CMK (cell line): Measurements from ENCODE around the gene NIPBL.
"Not testable (repeated sequence)": the region's sequence is repeated elsewhere in the genome, so short reads cannot be mapped to it uniquely, and the experiment has no call there.

ENCODE experiments used
- DNase-seq: peaks from one replicate; pipeline ENCODE4 v3.0.0-alpha.2; 2010; ENCODE audit warnings: low read depth

Gene NIPBL

GRCh38 chr5:36948650-36949049 is 72.1 kb downstream of the NIPBL start:
- no peak for DNase-seq

- no peak for DNase-seq
Measured at GRCh38 chr5:36949593-36949992, 73.0 kb downstream of the NIPBL start.

GRCh38 chr5:36950586-36951457 is 74.3 kb downstream of the NIPBL start:
- no peak for DNase-seq

- DNase-seq: no peak
Measured at GRCh38 chr5:36953043-36953442, 76.5 kb downstream of the NIPBL start.

GRCh38 chr5:36957953-36958537 is 81.5 kb downstream of the NIPBL start:
- DNase-seq: no peak

GRCh38 chr5:36958612-36959011 is 82.0 kb downstream of the NIPBL start:
- no peak for DNase-seq

GRCh38 chr5:36965179-36965578 is 88.6 kb downstream of the NIPBL start:
- DNase-seq: no peak

- no peak for DNase-seq
Measured at GRCh38 chr5:36969700-36970395, 93.3 kb downstream of the NIPBL start.

- DNase-seq: no peak
Measured at GRCh38 chr5:36978196-36978595, 101.6 kb downstream of the NIPBL start.

- no peak for DNase-seq
Measured at GRCh38 chr5:36982146-36982545, 105.6 kb downstream of the NIPBL start.

- no peak for DNase-seq
Measured at GRCh38 chr5:36985387-36985786, 108.8 kb downstream of the NIPBL start.

GRCh38 chr5:36988396-36988795 is 111.8 kb downstream of the NIPBL start:
- DNase-seq: no peak

GRCh38 chr5:36998578-36998977 is 122.0 kb downstream of the NIPBL start:
- DNase-seq: no peak

- DNase-seq: no peak
Measured at GRCh38 chr5:37002176-37002751, 125.7 kb downstream of the NIPBL start.

GRCh38 chr5:37005252-37005651 is 128.7 kb downstream of the NIPBL start:
- no peak for DNase-seq

- DNase-seq: no peak
Measured at GRCh38 chr5:37005946-37006540, 129.5 kb downstream of the NIPBL start.

- DNase-seq: not testable (repeated sequence)
Measured at GRCh38 chr5:37013181-37013580, 136.6 kb downstream of the NIPBL start.

- DNase-seq: no peak
Measured at GRCh38 chr5:37014321-37014720, 137.8 kb downstream of the NIPBL start.

GRCh38 chr5:37015795-37016666 is 139.5 kb downstream of the NIPBL start:
- DNase-seq: no peak

GRCh38 chr5:37028910-37029309 is 152.3 kb downstream of the NIPBL start:
- no peak for DNase-seq

GRCh38 chr5:37029436-37029835 is 152.9 kb downstream of the NIPBL start:
- no peak for DNase-seq
